ENCODE measurements around the gene NDUFS2.

DNA sequence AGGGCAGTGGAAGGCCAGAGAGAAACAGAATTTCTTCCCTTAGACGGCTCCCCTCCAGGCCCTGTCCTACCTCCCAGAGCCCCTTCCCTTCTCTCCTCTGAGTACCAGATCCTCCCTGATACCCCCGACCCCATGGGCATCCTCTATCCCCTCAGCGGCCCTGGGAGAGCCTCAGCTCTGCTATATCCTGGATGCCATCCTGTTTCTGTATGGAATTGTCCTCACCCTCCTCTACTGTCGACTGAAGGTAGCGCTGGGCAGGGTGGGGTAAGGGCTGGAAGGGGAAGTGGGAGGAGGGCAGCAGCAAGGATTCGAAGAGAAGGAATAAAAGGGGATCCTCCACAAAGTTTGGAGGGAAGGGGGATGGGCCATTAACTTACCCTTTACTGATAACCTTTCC is 15.7 kb downstream of the NDUFS2 start:
- TF ChIP-seq, protein P1, sequence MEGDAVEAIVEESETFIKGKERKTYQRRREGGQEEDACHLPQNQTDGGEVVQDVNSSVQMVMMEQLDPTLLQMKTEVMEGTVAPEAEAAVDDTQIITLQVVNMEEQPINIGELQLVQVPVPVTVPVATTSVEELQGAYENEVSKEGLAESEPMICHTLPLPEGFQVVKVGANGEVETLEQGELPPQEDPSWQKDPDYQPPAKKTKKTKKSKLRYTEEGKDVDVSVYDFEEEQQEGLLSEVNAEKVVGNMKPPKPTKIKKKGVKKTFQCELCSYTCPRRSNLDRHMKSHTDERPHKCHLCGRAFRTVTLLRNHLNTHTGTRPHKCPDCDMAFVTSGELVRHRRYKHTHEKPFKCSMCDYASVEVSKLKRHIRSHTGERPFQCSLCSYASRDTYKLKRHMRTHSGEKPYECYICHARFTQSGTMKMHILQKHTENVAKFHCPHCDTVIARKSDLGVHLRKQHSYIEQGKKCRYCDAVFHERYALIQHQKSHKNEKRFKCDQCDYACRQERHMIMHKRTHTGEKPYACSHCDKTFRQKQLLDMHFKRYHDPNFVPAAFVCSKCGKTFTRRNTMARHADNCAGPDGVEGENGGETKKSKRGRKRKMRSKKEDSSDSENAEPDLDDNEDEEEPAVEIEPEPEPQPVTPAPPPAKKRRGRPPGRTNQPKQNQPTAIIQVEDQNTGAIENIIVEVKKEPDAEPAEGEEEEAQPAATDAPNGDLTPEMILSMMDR (IDR thresholded peaks at IDR 0.05), result no peak
- TF ChIP-seq POLR2A (IDR thresholded peaks at IDR 0.05) (no peak), POLR2AphosphoS5 (IDR thresholded peaks at IDR 0.05) (no peak)

Measured in breast epithelium (tissue), 3 donors.